ENCODE data around the gene ECEL1.

DNA sequence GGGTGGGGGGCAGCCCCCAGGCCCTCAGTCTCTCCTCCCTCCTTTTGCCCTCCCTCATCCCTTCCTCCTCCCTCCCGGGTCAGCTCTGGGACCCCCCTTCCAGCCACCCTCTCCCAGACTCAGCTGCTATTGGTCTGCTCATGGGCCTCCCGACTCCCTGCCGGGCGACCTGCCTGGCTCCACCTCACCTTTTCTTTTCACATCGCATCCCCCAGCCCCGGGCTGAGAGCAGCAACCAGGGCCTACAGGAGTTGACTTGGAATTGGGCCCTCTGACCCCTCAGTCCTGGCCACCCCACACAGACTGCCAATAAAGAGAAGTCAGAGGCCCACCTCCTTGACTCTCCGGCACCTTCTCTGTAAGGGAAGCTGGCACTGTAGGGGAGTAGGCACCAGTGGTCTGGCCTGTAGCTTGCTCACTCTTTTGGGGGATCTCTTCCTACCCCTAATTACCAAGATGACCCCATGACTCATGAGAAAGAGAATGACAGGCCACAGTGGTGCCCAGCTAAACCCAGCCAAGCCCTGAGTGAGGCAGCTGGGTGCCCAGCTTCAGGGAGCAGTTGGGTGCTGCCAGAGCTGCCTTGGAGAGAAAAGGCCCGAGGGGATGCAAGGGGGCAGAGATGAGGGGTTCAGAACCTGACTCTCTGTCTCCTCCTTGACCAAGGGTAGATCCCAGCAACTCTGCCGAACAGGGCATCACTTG lies 2.0 kb upstream of the ECEL1 start:
- TF ChIP-seq, protein P1, sequence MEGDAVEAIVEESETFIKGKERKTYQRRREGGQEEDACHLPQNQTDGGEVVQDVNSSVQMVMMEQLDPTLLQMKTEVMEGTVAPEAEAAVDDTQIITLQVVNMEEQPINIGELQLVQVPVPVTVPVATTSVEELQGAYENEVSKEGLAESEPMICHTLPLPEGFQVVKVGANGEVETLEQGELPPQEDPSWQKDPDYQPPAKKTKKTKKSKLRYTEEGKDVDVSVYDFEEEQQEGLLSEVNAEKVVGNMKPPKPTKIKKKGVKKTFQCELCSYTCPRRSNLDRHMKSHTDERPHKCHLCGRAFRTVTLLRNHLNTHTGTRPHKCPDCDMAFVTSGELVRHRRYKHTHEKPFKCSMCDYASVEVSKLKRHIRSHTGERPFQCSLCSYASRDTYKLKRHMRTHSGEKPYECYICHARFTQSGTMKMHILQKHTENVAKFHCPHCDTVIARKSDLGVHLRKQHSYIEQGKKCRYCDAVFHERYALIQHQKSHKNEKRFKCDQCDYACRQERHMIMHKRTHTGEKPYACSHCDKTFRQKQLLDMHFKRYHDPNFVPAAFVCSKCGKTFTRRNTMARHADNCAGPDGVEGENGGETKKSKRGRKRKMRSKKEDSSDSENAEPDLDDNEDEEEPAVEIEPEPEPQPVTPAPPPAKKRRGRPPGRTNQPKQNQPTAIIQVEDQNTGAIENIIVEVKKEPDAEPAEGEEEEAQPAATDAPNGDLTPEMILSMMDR (IDR thresholded peaks at IDR 0.05; ENCODE audit: low read depth, low read length): no peak
- TF ChIP-seq EZH2phosphoT487 (IDR thresholded peaks at IDR 0.05; ENCODE audit: low read depth): no peak
